ENCODE results near the gene BUB1. TPM values are rescaled to one million over a fixed set of nuclear protein-coding genes. Genes with fewer than 3 reads are reported as not detected.
"Not testable (repeated sequence)": the region's sequence is repeated elsewhere in the genome, so short reads cannot be mapped to it uniquely, and the experiment has no call there.

The BUB1 gene
- total and polyA plus RNA-seq, 2 of the 8 experiments (the other 6 are each of a cell fraction or from before 2014, with no cell fraction given): 48.4 to 113 TPM

DNA sequence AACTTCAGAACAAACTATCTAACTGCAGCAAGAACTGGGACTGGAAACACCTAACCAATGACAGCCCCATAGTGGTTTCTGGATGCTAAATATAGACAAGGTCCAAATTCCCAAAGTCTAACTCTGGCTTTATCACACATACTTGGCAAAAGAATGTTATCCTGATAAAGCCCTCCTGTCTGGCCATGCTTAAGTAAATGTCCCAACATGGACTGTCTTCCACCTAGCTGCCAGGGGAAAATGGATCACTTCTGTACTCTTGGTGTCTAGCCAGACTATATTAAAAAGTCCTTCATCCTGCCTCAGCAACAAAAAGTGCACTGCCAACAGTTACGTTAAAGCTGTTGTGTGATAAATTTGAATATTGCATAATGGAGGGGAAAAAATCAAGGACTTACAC is 89.3 kb downstream of the BUB1 start:
- H3K4ac ChIP-seq (replicated peaks; ENCODE audit: insufficient read length, low read depth, low read length); H3K14ac ChIP-seq (ENCODE audit: insufficient read length); H3K36me3 ChIP-seq (ENCODE audit: control insufficient read depth in 2 of 4, insufficient read depth in 4 of 4, low read length in 3 of 4); H3K27ac ChIP-seq (ENCODE audit: low read depth, low read length); H3K9me3 ChIP-seq (ENCODE audit: insufficient read depth in 2 of 2, low read depth in 1 of 2, low read length in 1 of 2); H2BK120ac ChIP-seq (replicated peaks; ENCODE audit: low read depth, low read length); H3K18ac ChIP-seq (ENCODE audit: extremely low read depth, low read length); H2AFZ ChIP-seq (ENCODE audit: low read length); H4K91ac ChIP-seq (replicated peaks; ENCODE audit: insufficient read length, low read length); H3K4me3 ChIP-seq (ENCODE audit: extremely low read depth in 1 of 4, insufficient read depth in 2 of 4, low read depth in 3 of 4, low read length in 4 of 4); FAIRE-seq; H3K23ac ChIP-seq (ENCODE audit: insufficient read length); H3K79me2 ChIP-seq (ENCODE audit: control insufficient read depth in 1 of 2, insufficient read depth in 2 of 2, low read length in 2 of 2); H3K23me2 ChIP-seq (ENCODE audit: low read depth, low read length); H2BK15ac ChIP-seq (ENCODE audit: low read length); H4K20me1 ChIP-seq (replicated peaks in 1 of 2; ENCODE audit: control insufficient read depth in 1 of 2, insufficient read depth in 2 of 2, low read length in 2 of 2); H2AK5ac ChIP-seq (ENCODE audit: low read depth, low read length); POLR2A ChIA-PET (ENCODE audit: partially characterized antibody); DNase-seq (ENCODE audit: low read depth in 1 of 2, low spot score in 2 of 2); H2BK5ac ChIP-seq (ENCODE audit: low read depth, low read length); H4K5ac ChIP-seq (ENCODE audit: insufficient read length, low read depth, low read length); H3K9ac ChIP-seq (replicated peaks in 1 of 4; ENCODE audit: extremely low read depth in 1 of 4, low read depth in 3 of 4, low read length in 3 of 4); H2BK12ac ChIP-seq (ENCODE audit: low read depth, low read length); H4K8ac ChIP-seq (ENCODE audit: extremely low read depth, insufficient read depth, low read length); H3K56ac ChIP-seq (replicated peaks; ENCODE audit: insufficient read length, low read depth, low read length); H3K27me3 ChIP-seq (replicated peaks in 1 of 4; ENCODE audit: control insufficient read depth in 3 of 4, extremely low read depth in 1 of 4, insufficient read depth in 3 of 4, low read length in 3 of 4); H2BK20ac ChIP-seq (ENCODE audit: low read length); H3K4me1 ChIP-seq (replicated peaks in 1 of 4; ENCODE audit: control insufficient read depth in 3 of 4, insufficient read depth in 4 of 4, low read length in 3 of 4); H3K4me2 ChIP-seq (ENCODE audit: insufficient read depth in 1 of 2, low read depth in 2 of 2, low read length in 2 of 2); H3K79me1 ChIP-seq (ENCODE audit: low read depth, low read length); CTCF ChIA-PET (ENCODE audit: partially characterized antibody): not testable (repeated sequence)
- no CpG with 5 or more reads among the region's 1 CpG for WGBS, 2 experiments (ENCODE audit: extremely low coverage in 1 of 2, insufficient coverage in 1 of 2, insufficient read length in 1 of 2, insufficient replicate concordance in 2 of 2, low coverage in 1 of 2, low lambda C conversion rate in 2 of 2, missing lambda C conversion rate in 1 of 2)

Other genes starting within 250 kb of the BUB1 start
- gene LIMS4, start 205.2 kb downstream of the BUB1 start, total RNA-seq (2021; fragmentation: NEBNext Ultra II Directional; extraction: Animal tissue kit (Norgen Biotek cat#: 25700)): 1.4 TPM in 1 of 2 replicates, not detected in the other
- 0.20 and 0.44 TPM in 2 replicates for gene LIMS4, start 205.2 kb downstream of the BUB1 start, polyA plus RNA-seq (2011; rRNA removed)
- gene RGPD6, start 100.8 kb downstream of the BUB1 start, total RNA-seq (2021; fragmentation: NEBNext Ultra II Directional; extraction: Animal tissue kit (Norgen Biotek cat#: 25700)): 15.0 and 15.3 TPM in 2 replicates
- gene RGPD6, start 100.8 kb downstream of the BUB1 start, polyA plus RNA-seq (2011; rRNA removed): 2.2 and 4.9 TPM in 2 replicates
- gene ACOXL, start 54.5 kb upstream of the BUB1 start, total RNA-seq (2021; fragmentation: NEBNext Ultra II Directional; extraction: Animal tissue kit (Norgen Biotek cat#: 25700)): 20.6 and 20.8 TPM in 2 replicates
- gene ACOXL, start 54.5 kb upstream of the BUB1 start, polyA plus RNA-seq (2011; rRNA removed): 11.4 and 13.6 TPM in 2 replicates